Measurements from ENCODE around the gene CAMK2N2. TPM values are rescaled to one million over a fixed set of nuclear protein-coding genes. Genes with fewer than 3 reads are reported as not detected.

CAMK2N2 gene
- total and polyA plus RNA-seq, 2 of the 4 experiments (the other 2 are of a cell fraction) = 0.34 TPM; not detected in 1

- 50% methylated on average over 1 of the region's 4 CpGs; no CpG with 5 or more reads in 1 of the 2 experiments for WGBS, 2 experiments (ENCODE audit: extremely low coverage in 2 of 2, insufficient read length in 1 of 2)
- POLR2A ChIA-PET (ENCODE audit: unreplicated experiment) = interaction anchor here (0.5 kb wide), 1 partner anchor 257 kb away, joined by 11 read pairs; no protein-coding TSS in a partner anchor
- H3K14ac ChIP-seq (replicated peaks; ENCODE audit: low read depth, low read length) = no peak overlapping the region
- no peak overlapping the region for H3K4me3 ChIP-seq (ENCODE audit: insufficient read depth, low read depth, low read length)
- H4K8ac ChIP-seq (ENCODE audit: low read depth in 2 of 2, low read length in 2 of 2) = no peak overlapping the region
- H2AFZ ChIP-seq (replicated peaks; ENCODE audit: low read length, poor library complexity) = no peak overlapping the region
- H2AK9ac ChIP-seq (replicated peaks; ENCODE audit: low read depth, low read length, poor library complexity) = no peak overlapping the region
- intact Hi-C loops (cut with micrococcal nuclease) (no loop called here), in situ Hi-C loops (cut with MboI; ENCODE audit: low sequenced_read_pairs) (loop anchor here (10.0 kb wide), 1 partner anchor 388 kb away; no protein-coding TSS in a partner anchor), dilution Hi-C loops (cut with HindIII; ENCODE audit: low sequenced_read_pairs, unreplicated experiment) (no loop called here)
- TF ChIP-seq, protein P1, sequence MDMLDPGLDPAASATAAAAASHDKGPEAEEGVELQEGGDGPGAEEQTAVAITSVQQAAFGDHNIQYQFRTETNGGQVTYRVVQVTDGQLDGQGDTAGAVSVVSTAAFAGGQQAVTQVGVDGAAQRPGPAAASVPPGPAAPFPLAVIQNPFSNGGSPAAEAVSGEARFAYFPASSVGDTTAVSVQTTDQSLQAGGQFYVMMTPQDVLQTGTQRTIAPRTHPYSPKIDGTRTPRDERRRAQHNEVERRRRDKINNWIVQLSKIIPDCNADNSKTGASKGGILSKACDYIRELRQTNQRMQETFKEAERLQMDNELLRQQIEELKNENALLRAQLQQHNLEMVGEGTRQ (IDR thresholded peaks at IDR 0.05; ENCODE audit: low read depth, low read length) = no peak
- TF ChIP-seq MXI1 (IDR thresholded peaks at IDR 0.05; ENCODE audit: borderline replicate concordance, low read depth, low read length) = no peak
- no peak for TF ChIP-seq FOS (IDR thresholded peaks at IDR 0.05; ENCODE audit: low read depth, low read length)
- TF ChIP-seq BHLHE40 (IDR thresholded peaks at IDR 0.05; ENCODE audit: low read depth, low read length) = no peak
- TF ChIP-seq RFX5 (IDR thresholded peaks at IDR 0.05; ENCODE audit: low read depth, low read length) = no peak
- no peak for TF ChIP-seq SMC3 (IDR thresholded peaks at IDR 0.05; ENCODE audit: low read depth, low read length)
- TF ChIP-seq NFE2L2 (IDR thresholded peaks at IDR 0.05; ENCODE audit: low read depth, low read length) = no peak
- no peak overlapping the region for H3K4me2 ChIP-seq (ENCODE audit: low read depth, low read length)
- no peak overlapping the region for H3K56ac ChIP-seq (ENCODE audit: extremely low read depth, insufficient read depth, low read length)
- no peaks in the 10 kb centered on the region for H3K79me1 ChIP-seq (ENCODE audit: low read depth in 1 of 2, low read length in 2 of 2)
- peaks cover 3% of the 10 kb centered on the region for H3K9me3 ChIP-seq (ENCODE audit: control insufficient read depth, insufficient read depth, low read length)
- no peak overlapping the region for H2BK15ac ChIP-seq (ENCODE audit: low read depth, low read length)
- H3K4ac ChIP-seq (ENCODE audit: low read depth, low read length) = no peak overlapping the region
- no peak overlapping the region for H4K5ac ChIP-seq (ENCODE audit: low read depth, low read length)
- H2AK5ac ChIP-seq (ENCODE audit: low read depth, low read length) = no peak overlapping the region
- no peak overlapping the region for H2BK20ac ChIP-seq (ENCODE audit: low read depth, low read length)
- DNase-seq (no peak), ATAC-seq (ENCODE audit: low read depth) (no peak)
- H4K20me1 ChIP-seq (ENCODE audit: insufficient read depth, low read length) = no peaks in the 10 kb centered on the region
- no TSS peak for BruUV-seq (replicated peaks)
- no peak overlapping the region for H3K23ac ChIP-seq (ENCODE audit: low read depth, low read length)
- CTCF ChIA-PET = interaction anchor here (0.6 kb wide), 1 partner anchor 467 kb away, joined by 4 read pairs; no protein-coding TSS in a partner anchor
- no peak overlapping the region for H3K18ac ChIP-seq (ENCODE audit: low read depth, low read length)
- H2BK5ac ChIP-seq (ENCODE audit: low read depth, low read length, poor library complexity, severe bottlenecking) = no peak overlapping the region
- no peaks in the 10 kb centered on the region for H3K36me3 ChIP-seq (ENCODE audit: control insufficient read depth, insufficient read depth, low read length)
- H3K27ac ChIP-seq (ENCODE audit: insufficient read depth, low read length) = no peak overlapping the region
- no peaks in the 10 kb centered on the region for H3K4me1 ChIP-seq (ENCODE audit: control insufficient read depth, insufficient read depth, low read length)
- no peak overlapping the region for H2BK120ac ChIP-seq (ENCODE audit: low read depth, low read length)
- no peak overlapping the region for H4K91ac ChIP-seq (ENCODE audit: insufficient read depth, low read depth, low read length)
- peaks cover 48% of the 10 kb centered on the region for H3K27me3 ChIP-seq (ENCODE audit: control insufficient read depth, insufficient read depth, low read length)
- no peak overlapping the region for H3K9ac ChIP-seq (ENCODE audit: low read depth, low read length)
- H3K9me1 ChIP-seq (ENCODE audit: insufficient read depth, low read length) = no peaks in the 10 kb centered on the region
Observed at GRCh38 chr3:184282941-184283340, 21.6 kb upstream of the CAMK2N2 start.

All from IMR-90 (cell line).